DND-41 (cell line): Measurements from ENCODE around the gene SUMF2.
"Not testable (repeated sequence)": the region's sequence is repeated elsewhere in the genome, so short reads cannot be mapped to it uniquely, and the experiment has no call there.

Source experiments
- ATAC-seq: fragments of 200-7000 bp; cut with Tn5 transposase; 3 replicates; pipeline ENCODE4 v1.9.1; 2021; ENCODE audit warnings: low read depth; ENCODE audit not compliant: insufficient read depth
- DNase-seq: peaks from one replicate; pipeline ENCODE4 v3.0.0-alpha.2; 2020
- H2AFZ ChIP-seq: 2 replicates; pipeline ENCODE4 v1.6.0; 2012; ENCODE audit warnings: low read depth, low read length
- H3K27ac ChIP-seq: 2 replicates; pipeline ENCODE4 v1.5.1; 2012; ENCODE audit warnings: low read length, inconsistent platforms
- H3K27me3 ChIP-seq: fragments of 200-600 bp; sonication (generic); 2 replicates; pipeline ENCODE4 v1.6.0; 2012; ENCODE audit warnings: low read length, mild to moderate bottlenecking, inconsistent platforms; ENCODE audit not compliant: insufficient read depth, poor library complexity
- H3K36me3 ChIP-seq: 2 replicates; pipeline ENCODE4 v1.5.1; 2012; ENCODE audit warnings: low read length, inconsistent platforms; ENCODE audit not compliant: insufficient read depth
- H3K4me1 ChIP-seq: 2 replicates; pipeline ENCODE4 v1.5.1; 2012; ENCODE audit warnings: mild to moderate bottlenecking, low read length; ENCODE audit not compliant: insufficient read depth
- H3K4me2 ChIP-seq: 2 replicates; pipeline ENCODE4 v1.6.0; 2012; ENCODE audit warnings: mild to moderate bottlenecking, moderate library complexity, low read length, inconsistent platforms; ENCODE audit not compliant: insufficient read depth
- H3K4me3 ChIP-seq, 2 experiments: fragments of 200-600 bp in 1 of 2; shearing (Covaris generic) in 1 of 2; 2 replicates each; pipeline ENCODE4 v1.5.1; 2012 to 2016; ENCODE audit warnings: inconsistent platforms in 2 of 2, low read length in 2 of 2, mild to moderate bottlenecking in 2 of 2, low read depth in 1 of 2, moderate library complexity in 1 of 2
- H3K79me2 ChIP-seq: 2 replicates; pipeline ENCODE4 v1.6.0; 2012; ENCODE audit warnings: low read length, inconsistent platforms; ENCODE audit not compliant: insufficient read depth
- H3K9ac ChIP-seq: 2 replicates; pipeline ENCODE4 v1.6.0; 2012; ENCODE audit warnings: low read depth, mild to moderate bottlenecking, inconsistent platforms, low read length, moderate library complexity
- H3K9me3 ChIP-seq: 2 replicates; pipeline ENCODE4 v1.5.1; 2012; ENCODE audit warnings: low read length, moderate library complexity, mild to moderate bottlenecking, inconsistent platforms; ENCODE audit not compliant: insufficient read depth, severe bottlenecking
- H4K20me1 ChIP-seq: 2 replicates; pipeline ENCODE4 v1.6.0; 2012; ENCODE audit warnings: low read length; ENCODE audit not compliant: insufficient read depth
- EZH2 ChIP-seq: IDR thresholded peaks from 3 replicates; pipeline ENCODE4 v1.6.1; 2012; ENCODE audit warnings: borderline replicate concordance, low read depth, mild to moderate bottlenecking, moderate library complexity, low read length, inconsistent platforms; ENCODE audit not compliant: severe bottlenecking
- TF ChIP-seq, protein P1 (sequence below): IDR thresholded peaks from 2 replicates; pipeline ENCODE4 v1.5.1; 2012; ENCODE audit warnings: borderline replicate concordance, low read length, moderate library complexity, mild to moderate bottlenecking; ENCODE audit not compliant: poor library complexity, severe bottlenecking; ENCODE audit errors: extremely low read depth

Gene SUMF2

GRCh38 chr7:56026538-56026937 is 37.5 kb upstream of the SUMF2 start:
- H4K20me1 ChIP-seq, result no peaks in the 10 kb centered on the region; the same call in 1 of the 2 replicates
- no peak overlapping the region for H3K27ac ChIP-seq
- no peak overlapping the region for H3K9ac ChIP-seq
- peaks cover 25% of the 10 kb centered on the region; the same call in 1 of the 2 replicates for H3K79me2 ChIP-seq
- H3K27me3 ChIP-seq, result no peaks in the 10 kb centered on the region
- H3K4me1 ChIP-seq, result peaks cover under 1% of the 10 kb centered on the region; the same call in 1 of the 2 replicates
- H3K9me3 ChIP-seq, result no peaks in the 10 kb centered on the region
- TF ChIP-seq EZH2, result no peak
- TF ChIP-seq, protein P1, sequence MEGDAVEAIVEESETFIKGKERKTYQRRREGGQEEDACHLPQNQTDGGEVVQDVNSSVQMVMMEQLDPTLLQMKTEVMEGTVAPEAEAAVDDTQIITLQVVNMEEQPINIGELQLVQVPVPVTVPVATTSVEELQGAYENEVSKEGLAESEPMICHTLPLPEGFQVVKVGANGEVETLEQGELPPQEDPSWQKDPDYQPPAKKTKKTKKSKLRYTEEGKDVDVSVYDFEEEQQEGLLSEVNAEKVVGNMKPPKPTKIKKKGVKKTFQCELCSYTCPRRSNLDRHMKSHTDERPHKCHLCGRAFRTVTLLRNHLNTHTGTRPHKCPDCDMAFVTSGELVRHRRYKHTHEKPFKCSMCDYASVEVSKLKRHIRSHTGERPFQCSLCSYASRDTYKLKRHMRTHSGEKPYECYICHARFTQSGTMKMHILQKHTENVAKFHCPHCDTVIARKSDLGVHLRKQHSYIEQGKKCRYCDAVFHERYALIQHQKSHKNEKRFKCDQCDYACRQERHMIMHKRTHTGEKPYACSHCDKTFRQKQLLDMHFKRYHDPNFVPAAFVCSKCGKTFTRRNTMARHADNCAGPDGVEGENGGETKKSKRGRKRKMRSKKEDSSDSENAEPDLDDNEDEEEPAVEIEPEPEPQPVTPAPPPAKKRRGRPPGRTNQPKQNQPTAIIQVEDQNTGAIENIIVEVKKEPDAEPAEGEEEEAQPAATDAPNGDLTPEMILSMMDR, result no peak
- H3K4me3 ChIP-seq, result no peak overlapping the region
- H3K36me3 ChIP-seq, result peaks cover 48% of the 10 kb centered on the region
- no peak for ATAC-seq
- H2AFZ ChIP-seq, result no peak overlapping the region
- no peak for DNase-seq
- H3K4me2 ChIP-seq, result no peak overlapping the region

DNA sequence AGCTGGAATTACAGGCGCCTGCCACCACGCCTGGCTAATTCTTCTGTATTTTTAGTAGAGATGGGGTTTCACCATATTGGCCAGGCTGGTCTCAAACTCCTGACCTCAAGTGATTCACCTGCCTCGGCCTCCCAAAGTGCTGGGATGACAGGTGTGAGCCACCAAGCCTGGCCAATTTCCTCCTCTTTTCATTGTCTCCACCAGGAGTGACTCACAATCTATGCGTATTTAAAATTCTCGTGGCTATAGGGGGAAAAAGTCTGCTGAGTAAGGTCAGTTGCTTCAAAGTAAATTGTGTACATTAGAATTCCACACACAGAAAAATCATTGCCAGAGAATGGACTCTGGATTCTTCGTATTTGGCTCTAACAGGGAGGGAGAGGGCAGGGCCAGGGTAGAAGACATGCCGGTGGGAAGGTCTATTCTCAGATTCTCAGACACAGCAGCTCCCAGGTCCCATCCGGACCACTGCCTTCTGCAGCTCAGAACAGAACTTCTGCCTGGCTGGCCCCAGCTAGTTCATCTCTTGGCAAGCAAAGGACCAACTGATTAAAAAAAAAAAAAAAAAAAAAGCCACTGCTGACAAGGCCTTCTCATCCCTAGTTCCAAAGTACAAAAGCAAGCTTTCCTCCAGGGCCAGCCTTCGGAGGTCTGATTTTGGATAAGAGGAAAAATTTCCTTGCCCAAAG is 35.0 kb upstream of the SUMF2 start:
- Histone ChIP-seq H3K27ac (no peak overlapping the region), H3K4me2 (no peak overlapping the region), H3K4me3 (no peak overlapping the region), H3K9ac (no peak overlapping the region), H3K9me3 (no peaks in the 10 kb centered on the region), H3K36me3 (peaks cover 48% of the 10 kb centered on the region), H2AFZ (no peak overlapping the region), H3K79me2 (peaks cover 47% of the 10 kb centered on the region), H3K4me1 (peaks cover 21% of the 10 kb centered on the region), H3K27me3 (no peaks in the 10 kb centered on the region), H4K20me1 (no peaks in the 10 kb centered on the region; the same call in 1 of the 2 replicates)
- no peak for ATAC-seq
- no peak for TF ChIP-seq EZH2
- TF ChIP-seq, protein P1, result no peak
- no peak for DNase-seq

- peaks cover 47% of the 10 kb centered on the region for H3K36me3 ChIP-seq
- no peaks in the 10 kb centered on the region for H3K9me3 ChIP-seq
- peaks cover 48% of the 10 kb centered on the region for H3K79me2 ChIP-seq
- H2AFZ ChIP-seq, result no peak overlapping the region
- H3K4me3 ChIP-seq, result no peak overlapping the region
- ATAC-seq (no peak), DNase-seq (no peak)
- TF ChIP-seq EZH2, result no peak
- no peaks in the 10 kb centered on the region for H3K27me3 ChIP-seq
- peak overlapping the region; percentile 8; the same call in 1 of the 2 replicates for H3K4me2 ChIP-seq
- H3K4me1 ChIP-seq, result peaks cover 28% of the 10 kb centered on the region
- H3K9ac ChIP-seq, result no peak overlapping the region
- H4K20me1 ChIP-seq, result no peaks in the 10 kb centered on the region; the same call in 1 of the 2 replicates
- H3K27ac ChIP-seq, result no peak overlapping the region
Measured at GRCh38 chr7:56030340-56030739, 33.7 kb upstream of the SUMF2 start.

GRCh38 chr7:56031556-56031955 is 32.5 kb upstream of the SUMF2 start:
- Histone ChIP-seq H3K79me2 (peaks cover 43% of the 10 kb centered on the region), H3K4me2 (peak overlapping the region; percentile 71), H3K36me3 (peaks cover 41% of the 10 kb centered on the region), H3K4me1 (peaks cover 32% of the 10 kb centered on the region)
- H3K27me3 ChIP-seq, H4K20me1 ChIP-seq, DNase-seq, H3K9me3 ChIP-seq, H2AFZ ChIP-seq, ATAC-seq, H3K9ac ChIP-seq, H3K4me3 ChIP-seq, H3K27ac ChIP-seq: not testable (repeated sequence)

DNA sequence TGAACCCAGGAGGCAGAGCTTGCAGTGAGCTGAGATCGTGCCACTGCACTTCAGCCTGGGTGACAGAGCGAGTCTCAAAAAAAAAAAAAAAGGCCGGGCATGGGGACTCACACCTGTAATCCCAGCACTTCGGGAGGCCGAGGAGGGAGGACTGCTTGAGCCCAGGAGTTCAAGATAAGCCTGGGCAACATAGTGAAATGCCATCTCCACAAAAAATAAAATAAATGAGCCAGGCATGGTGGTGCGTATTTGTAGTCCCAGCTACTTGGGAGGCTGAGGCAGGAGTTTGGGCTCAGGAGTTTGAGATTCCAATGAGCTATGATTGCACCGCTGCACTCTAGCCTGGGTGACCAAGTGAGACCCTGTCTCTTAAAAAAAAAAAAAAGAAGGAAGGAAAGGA is 31.5 kb upstream of the SUMF2 start:
- not testable (repeated sequence) for H3K27ac ChIP-seq, H3K27me3 ChIP-seq, H2AFZ ChIP-seq, DNase-seq, H4K20me1 ChIP-seq, H3K9me3 ChIP-seq, ATAC-seq
- H3K4me1 ChIP-seq, result peaks cover 32% of the 10 kb centered on the region
- peaks cover 34% of the 10 kb centered on the region for H3K36me3 ChIP-seq
- peak overlapping the region in 1 of 2 experiments; percentile 62; a peak in 1 of 4 replicates for H3K4me3 ChIP-seq
- peaks cover 41% of the 10 kb centered on the region for H3K79me2 ChIP-seq
- peak overlapping the region; percentile 64 for H3K9ac ChIP-seq
- peak overlapping the region; percentile 71 for H3K4me2 ChIP-seq
